Testis (tissue), 3 donors: ENCODE data around the gene LHX8. TPM values are rescaled to one million over a fixed set of nuclear protein-coding genes. Genes with fewer than 3 reads are reported as not detected.

ENCODE experiments used
- DNase-seq: peaks from one replicate; pipeline ENCODE4 v3.0.0-alpha.2; 2019
- H3K27ac ChIP-seq, 2 donors: fragments of 200-600 bp; sonication (generic); one replicate each; pipeline ENCODE4 v1.5.1; 2019
- H3K27me3 ChIP-seq: fragments of 200-600 bp; sonication (generic); one replicate; pipeline ENCODE4 v1.5.1; 2019
- H3K36me3 ChIP-seq: fragments of 200-600 bp; sonication (generic); one replicate; pipeline ENCODE4 v1.5.1; 2017; ENCODE audit warnings: low read depth; ENCODE audit errors: missing control alignments
- H3K4me1 ChIP-seq: fragments of 200-600 bp; sonication (generic); one replicate; pipeline ENCODE4 v1.5.1; 2019
- H3K4me3 ChIP-seq, 2 donors: fragments of 200-600 bp; sonication (generic); one replicate each; pipeline ENCODE4 v1.5.1; 2017 to 2019
- H3K9me3 ChIP-seq: fragments of 200-600 bp; sonication (generic); one replicate; pipeline ENCODE4 v1.5.1; 2017
- POLR2A ChIP-seq: fragments of 450-650 bp; IDR thresholded peaks from one replicate; pipeline ENCODE4 v1.6.1; 2017; ENCODE audit warnings: antibody characterized with exemption, mild to moderate bottlenecking, moderate library complexity
- WGBS, 2 donors: methylation state at CpG; one replicate each; pipeline ENCODE4 v1.1.5; 2018; 5-methylcytosine and 5-hydroxymethylcytosine counted together
- intact Hi-C: fragments of 100-400 bp; cut with DNase I; formaldehyde crosslinking; loops from one replicate; pipeline ENCODE4 v1.15.1; 2023; ENCODE audit warnings: low total_unique reads
- polyA plus RNA-seq: library from polyadenylated mRNA; stranded (reverse); fragments of 350-450 nt; fragmentation: Illumina TruSeq; extraction: RNeasy Lipid Tissue Mini Kit (QIAGEN cat#74804); gene quantifications from one replicate; pipeline ENCODE4 v1.2.3, GENCODE V29; 2014; ENCODE audit warnings: low read depth, low replicate concordance; ENCODE audit not compliant: insufficient read depth
- total RNA-seq, 2 donors: library from RNA; depleted of rRNA; stranded (reverse); fragments of >200 nt; gene quantifications; one replicate each; pipeline ENCODE4 v1.2.3, GENCODE V29; 2016
- TF ChIP-seq, protein P1 (sequence below), 3 experiments: fragments of 450-650 bp in 2 of 3; fragments of 200-600 bp in 1 of 3; sonication (generic) in 1 of 3; IDR thresholded peaks; one replicate each; pipeline ENCODE4 v1.5.1; 2016 to 2019; ENCODE audit warnings: antibody characterized with exemption in 3 of 3, mild to moderate bottlenecking in 2 of 3, moderate library complexity in 1 of 3

LHX8 gene
- total and polyA plus RNA-seq, 3 donors from 2014 or later: 1.4 to 2.9 (median 1.7) TPM

- intact Hi-C loops: no loop called here
- TF ChIP-seq, protein P1, sequence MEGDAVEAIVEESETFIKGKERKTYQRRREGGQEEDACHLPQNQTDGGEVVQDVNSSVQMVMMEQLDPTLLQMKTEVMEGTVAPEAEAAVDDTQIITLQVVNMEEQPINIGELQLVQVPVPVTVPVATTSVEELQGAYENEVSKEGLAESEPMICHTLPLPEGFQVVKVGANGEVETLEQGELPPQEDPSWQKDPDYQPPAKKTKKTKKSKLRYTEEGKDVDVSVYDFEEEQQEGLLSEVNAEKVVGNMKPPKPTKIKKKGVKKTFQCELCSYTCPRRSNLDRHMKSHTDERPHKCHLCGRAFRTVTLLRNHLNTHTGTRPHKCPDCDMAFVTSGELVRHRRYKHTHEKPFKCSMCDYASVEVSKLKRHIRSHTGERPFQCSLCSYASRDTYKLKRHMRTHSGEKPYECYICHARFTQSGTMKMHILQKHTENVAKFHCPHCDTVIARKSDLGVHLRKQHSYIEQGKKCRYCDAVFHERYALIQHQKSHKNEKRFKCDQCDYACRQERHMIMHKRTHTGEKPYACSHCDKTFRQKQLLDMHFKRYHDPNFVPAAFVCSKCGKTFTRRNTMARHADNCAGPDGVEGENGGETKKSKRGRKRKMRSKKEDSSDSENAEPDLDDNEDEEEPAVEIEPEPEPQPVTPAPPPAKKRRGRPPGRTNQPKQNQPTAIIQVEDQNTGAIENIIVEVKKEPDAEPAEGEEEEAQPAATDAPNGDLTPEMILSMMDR (IDR thresholded peaks at IDR 0.05): no peak
- no peak overlapping the region for H3K4me3 ChIP-seq
- no peak overlapping the region for H3K27ac ChIP-seq
- DNase-seq: no peak
- WGBS, 2 donors: 93 to 95% methylated on average over 4 of the region's 4 CpGs
- H3K4me1 ChIP-seq: no peaks in the 10 kb centered on the region
- H3K27me3 ChIP-seq: no peaks in the 10 kb centered on the region
- no peaks in the 10 kb centered on the region for H3K36me3 ChIP-seq
- H3K9me3 ChIP-seq: no peaks in the 10 kb centered on the region
Observed at GRCh38 chr1:75166821-75167220, 32.6 kb downstream of the LHX8 start.

DNA sequence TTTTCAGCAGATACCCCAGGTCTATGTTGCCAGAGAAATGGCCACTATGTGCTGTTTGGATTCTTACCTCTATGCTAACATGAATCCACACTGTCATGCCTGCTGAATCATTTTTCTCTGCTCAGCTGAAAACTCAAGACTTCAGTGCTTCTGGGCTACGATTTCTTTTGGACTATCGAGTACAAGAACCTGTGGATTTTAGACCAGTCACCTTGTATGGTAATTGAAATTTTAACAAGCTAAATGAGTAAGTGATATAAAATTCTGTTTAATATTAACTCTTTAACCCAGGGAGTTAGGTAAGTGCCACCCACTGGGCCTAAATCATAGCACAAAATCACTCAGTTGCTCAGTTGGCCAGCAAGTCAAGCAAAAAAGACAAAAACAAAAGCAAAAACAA is 35.8 kb downstream of the LHX8 start:
- no peaks in the 10 kb centered on the region for H3K27me3 ChIP-seq
- no peaks in the 10 kb centered on the region for H3K4me1 ChIP-seq
- 93 to 97% methylated on average over 2 of the region's 2 CpGs for WGBS, 2 donors

GRCh38 chr1:75170981-75171380 is 36.8 kb downstream of the LHX8 start:
- WGBS, 2 donors: 72 to 75% methylated on average over 2 of the region's 2 CpGs
- H3K4me3 ChIP-seq: no peak overlapping the region
- no peaks in the 10 kb centered on the region for H3K27me3 ChIP-seq
- no peak for DNase-seq
- H3K4me1 ChIP-seq: no peaks in the 10 kb centered on the region
- no peaks in the 10 kb centered on the region for H3K36me3 ChIP-seq
- no peaks in the 10 kb centered on the region for H3K9me3 ChIP-seq
- TF ChIP-seq POLR2A: no peak
- TF ChIP-seq, protein P1 (IDR thresholded peaks at IDR 0.05): no peak
- intact Hi-C loops: no loop called here
- H3K27ac ChIP-seq: no peak overlapping the region

More for the DNA sequence above, 35.8 kb downstream of the LHX8 start:
- TF ChIP-seq, protein P1 (IDR thresholded peaks at IDR 0.05): no peak
- TF ChIP-seq POLR2A: no peak
- Histone ChIP-seq H3K4me3 (no peak overlapping the region), H3K27ac (no peak overlapping the region), H3K36me3 (no peaks in the 10 kb centered on the region), H3K9me3 (no peaks in the 10 kb centered on the region)
- no peak for DNase-seq
- intact Hi-C loops: no loop called here

- no peaks in the 10 kb centered on the region for H3K9me3 ChIP-seq
- WGBS, 2 donors: 83 to 91% methylated on average over 1 of the region's 1 CpG
- no peak for DNase-seq
- intact Hi-C loops: no loop called here
- no peaks in the 10 kb centered on the region for H3K4me1 ChIP-seq
- no peak overlapping the region for H3K27ac ChIP-seq
- no peaks in the 10 kb centered on the region for H3K27me3 ChIP-seq
- TF ChIP-seq POLR2A: no peak
- TF ChIP-seq, protein P1 (IDR thresholded peaks at IDR 0.05): no peak
- no peak overlapping the region for H3K4me3 ChIP-seq
- H3K36me3 ChIP-seq: no peaks in the 10 kb centered on the region
Observed at GRCh38 chr1:75171876-75172275, 37.7 kb downstream of the LHX8 start.

DNA sequence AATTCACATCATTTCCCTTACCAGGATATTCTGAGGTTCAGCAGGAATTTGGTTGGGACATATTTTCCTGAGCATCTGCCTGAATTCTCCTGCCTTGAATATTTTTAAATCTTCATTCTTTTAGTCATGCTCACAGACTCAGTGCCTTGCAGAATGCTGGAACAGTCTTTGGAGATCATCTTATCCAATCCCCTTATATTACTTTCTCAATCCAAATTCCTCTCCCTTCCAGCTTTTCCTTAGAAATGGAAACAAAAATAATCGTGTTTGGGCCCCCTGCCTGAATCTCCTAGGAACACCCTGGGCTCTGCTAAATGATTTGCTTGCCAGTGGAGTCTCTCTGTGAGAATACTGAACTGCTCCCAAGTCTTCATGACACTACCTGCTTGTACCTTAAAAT is 38.4 kb downstream of the LHX8 start:
- WGBS, 2 donors: 23 to 33% methylated on average over 1 of the region's 1 CpG

More for the DNA sequence above, 38.4 kb downstream of the LHX8 start:
- Histone ChIP-seq H3K4me3 (no peak overlapping the region), H3K27ac (no peak overlapping the region), H3K9me3 (no peaks in the 10 kb centered on the region), H3K4me1 (no peaks in the 10 kb centered on the region), H3K27me3 (no peaks in the 10 kb centered on the region), H3K36me3 (no peaks in the 10 kb centered on the region)
- TF ChIP-seq, protein P1 (IDR thresholded peaks at IDR 0.05): no peak
- no peak for TF ChIP-seq POLR2A
- intact Hi-C loops: no loop called here
- no peak for DNase-seq
